ENCODE data around the gene FAM43B.

The FAM43B gene, protein sequence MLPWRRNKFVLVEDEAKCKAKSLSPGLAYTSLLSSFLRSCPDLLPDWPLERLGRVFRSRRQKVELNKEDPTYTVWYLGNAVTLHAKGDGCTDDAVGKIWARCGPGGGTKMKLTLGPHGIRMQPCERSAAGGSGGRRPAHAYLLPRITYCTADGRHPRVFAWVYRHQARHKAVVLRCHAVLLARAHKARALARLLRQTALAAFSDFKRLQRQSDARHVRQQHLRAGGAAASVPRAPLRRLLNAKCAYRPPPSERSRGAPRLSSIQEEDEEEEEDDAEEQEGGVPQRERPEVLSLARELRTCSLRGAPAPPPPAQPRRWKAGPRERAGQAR

DNA sequence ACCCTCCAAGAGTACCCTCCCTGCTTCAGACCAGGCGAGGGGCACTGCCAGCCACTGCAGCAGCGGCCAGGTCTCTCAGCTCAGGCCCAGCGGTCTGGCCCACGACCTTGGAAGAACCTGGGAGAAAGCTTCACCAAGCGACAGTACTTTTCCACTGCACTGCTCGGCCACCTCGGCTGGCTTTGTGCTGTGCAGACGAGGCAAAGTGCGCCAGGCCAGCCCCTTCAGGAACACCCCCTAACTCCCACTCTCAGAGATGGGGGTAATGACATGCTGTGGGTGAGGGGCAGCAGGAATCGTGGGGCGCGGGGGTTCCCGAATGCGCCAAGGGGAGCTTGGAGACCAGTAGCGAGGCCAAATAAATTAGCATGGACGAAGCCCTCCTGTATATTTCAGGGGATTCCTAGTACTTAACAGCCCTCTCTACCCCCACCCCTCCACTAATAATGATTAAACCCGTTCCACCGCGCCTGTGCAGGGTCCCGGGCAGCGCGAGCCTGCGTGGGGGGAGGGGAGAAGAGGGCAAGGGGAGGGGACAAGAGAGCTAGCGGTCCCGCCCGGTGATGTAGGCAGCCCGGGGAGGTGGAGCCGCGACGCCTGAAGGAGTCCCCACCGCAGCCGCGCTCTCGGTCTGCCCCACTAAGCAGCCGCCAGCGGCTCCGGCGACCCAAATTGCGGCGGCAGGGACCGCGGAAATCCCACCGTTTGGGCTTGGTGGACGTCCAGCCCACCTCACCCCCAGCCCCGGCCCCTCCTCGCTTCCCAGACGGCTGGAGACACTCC, at the start of gene FAM43B:
Gene FAM43B (plus strand): TSS at position 629 of the 783 bp plus-strand sequence. CDS start 401 bp downstream, outside the sequence.
- peak; percentile 49 for DNase-seq

DNA sequence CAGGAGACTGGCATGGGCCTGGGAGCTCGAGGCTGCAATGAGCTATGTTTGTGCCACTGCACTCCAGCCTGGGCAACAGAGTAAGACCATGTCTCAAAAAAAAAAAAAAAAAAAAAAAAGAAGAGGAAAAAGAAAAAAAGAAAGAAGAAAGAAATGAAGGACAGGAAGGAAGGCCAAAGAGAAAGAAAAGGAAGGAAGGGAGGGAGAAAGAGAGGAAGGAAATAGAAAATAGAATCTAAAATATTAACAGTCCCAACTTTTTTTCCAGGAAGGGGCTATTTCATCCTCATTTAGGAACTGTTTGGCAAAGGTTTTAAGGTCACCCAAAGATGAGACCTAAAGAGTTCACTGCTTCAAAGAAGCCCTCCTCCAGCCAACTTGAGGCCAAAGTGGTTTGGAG, 46.9 kb upstream of the FAM43B start:
- no peak for DNase-seq

DNA sequence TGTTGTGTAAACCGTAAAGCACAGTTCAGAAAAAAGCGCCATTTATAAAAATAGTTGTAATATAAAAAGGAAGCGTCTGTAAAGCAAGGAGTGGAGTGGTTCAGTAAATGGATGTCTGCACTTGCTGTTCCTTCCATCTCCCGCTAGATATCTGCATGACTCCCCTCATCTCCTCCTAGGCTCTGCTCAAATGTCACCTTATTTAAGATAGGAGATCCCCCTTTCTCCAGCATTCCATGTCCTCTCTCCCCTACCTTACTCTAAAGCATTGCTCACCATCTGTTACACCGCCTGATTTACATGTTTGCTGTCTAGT, 45.2 kb upstream of the FAM43B start:
- peak; percentile 27 for DNase-seq

DNA sequence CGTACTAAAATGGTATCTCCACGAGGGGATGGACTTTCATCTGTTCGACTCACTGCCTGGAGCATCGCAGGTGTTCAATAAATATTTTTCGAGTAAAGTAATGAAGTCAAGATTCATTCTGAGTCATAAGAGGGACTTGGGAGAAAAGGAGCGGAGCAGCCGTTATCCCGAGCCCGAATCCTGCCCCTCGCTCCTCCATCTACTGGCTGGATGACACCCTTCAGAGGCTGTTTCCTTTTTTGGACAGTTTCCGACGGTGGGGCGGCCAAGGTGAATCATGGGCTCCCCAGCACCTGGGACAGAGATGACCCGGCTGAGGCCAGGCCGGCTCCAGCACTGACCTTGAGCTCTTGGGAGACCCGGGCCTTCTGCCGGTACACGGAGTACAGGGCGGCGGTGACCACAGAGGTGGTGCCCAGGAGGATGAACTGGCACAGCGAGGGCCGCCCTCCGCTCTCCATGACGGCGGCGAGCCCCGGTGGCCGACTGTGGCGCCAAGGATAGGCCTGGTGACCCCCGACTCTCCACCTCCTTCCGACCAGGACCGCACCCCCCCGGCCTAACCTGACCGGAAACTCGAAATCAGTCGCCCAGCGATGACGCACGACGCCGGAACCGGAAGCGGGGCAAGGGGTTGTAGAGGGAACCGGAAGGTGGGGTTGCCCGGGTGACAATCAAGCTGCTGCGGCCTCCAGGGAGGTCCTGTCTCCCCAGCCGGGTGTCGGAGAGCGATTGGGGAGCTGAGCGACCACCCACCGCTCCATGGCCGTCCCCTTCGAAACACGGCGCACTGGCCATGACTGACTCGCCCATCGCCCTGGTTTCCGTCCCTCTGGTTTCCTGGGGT, 44.6 kb upstream of the FAM43B start, which contains the start of gene MUL1:
Gene MUL1 (minus strand): TSS at position 588 of the 847 bp plus-strand sequence. CDS start 127 bp downstream, at position 461.
- peak; percentile 96 for DNase-seq

DNA sequence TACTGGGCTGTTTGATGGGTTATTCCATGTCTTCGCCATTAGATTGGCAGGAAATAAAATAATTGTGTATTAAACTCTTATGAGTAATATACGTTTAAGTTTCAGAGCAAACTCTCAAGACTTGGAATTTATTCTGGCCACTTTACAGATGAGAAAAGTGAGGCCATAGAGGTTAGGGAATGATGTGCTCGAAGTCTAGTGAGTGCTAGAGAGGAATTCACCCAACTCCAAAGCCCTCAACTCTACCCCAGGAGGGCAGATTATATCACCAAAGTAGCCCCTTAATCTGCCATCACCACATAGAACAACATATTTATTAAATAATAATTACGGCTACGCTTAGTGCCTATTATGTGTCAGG, 44.0 kb upstream of the FAM43B start:
- DNase-seq = no peak

DNA sequence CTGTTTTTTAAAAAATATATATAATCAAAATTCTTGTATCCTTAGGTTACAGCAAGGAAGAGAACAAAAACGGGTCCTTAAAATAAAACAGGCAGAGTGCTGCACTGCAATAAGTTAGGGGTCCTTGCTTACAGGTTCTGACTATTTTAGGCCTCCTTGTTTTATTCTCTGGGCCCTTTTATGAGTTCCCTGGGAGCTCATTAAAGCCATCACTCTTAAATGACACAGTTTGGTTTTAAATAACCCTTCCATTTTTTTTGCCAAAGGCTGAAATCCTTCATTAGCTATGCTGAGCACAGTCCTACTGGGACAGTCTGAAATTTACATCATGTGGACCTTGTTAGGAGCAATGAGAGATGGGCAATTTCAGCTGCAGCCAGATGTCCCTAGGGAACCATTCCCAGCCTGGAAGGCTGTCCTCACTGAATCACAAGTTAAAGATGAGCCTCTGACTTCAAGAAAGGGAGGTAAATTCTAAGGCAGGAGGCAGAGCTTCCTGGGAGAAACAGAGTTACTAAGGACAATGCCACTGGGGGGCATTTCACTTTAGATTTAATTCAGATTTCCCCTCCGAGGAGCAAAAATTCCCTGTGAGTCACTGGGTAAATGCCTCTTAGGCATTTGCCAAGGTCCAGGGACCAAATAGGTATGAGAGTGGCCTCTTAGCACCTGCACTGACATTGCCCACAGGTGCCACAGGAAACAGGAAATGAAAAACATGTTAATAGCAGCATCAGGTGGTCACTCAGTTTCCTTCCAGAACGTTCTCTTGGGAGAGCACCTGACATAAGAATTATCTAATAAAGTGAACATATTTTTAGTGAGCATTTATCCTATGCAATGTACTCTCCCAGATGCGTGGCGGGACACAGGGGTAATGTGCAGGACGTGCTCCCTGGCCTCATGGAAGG, 40.6 kb upstream of the FAM43B start:
- no peak for DNase-seq

DNA sequence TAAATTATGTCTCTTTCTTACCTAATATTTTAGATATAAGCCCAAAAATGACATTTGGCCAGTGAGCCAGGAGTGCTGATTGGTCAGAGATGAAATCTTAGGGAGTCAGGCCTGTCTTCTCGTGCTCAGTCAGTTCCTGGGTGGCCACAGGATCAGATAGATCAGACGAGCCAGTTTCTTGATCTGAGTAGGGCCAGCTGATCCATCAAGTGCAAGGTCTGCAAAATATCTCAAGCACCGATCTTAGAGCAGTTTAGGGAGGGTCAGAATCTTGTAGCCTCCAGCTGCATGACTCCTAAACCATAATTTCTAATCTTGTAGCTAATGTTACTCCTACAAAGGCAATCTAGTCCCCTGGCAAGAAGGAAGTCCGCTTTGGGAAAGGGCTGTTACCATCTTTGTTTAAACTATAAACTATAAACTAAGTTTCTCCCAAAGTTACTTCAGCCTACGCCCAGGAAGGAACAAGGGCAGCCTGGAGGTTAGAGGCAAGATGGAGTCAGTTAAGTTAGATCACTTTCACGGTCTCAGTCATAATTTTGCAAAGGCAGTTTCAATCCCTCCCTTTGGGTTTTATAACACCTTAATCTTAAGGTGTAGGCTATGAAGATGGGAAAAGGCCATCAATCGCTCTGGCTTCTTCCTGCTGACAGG, 32.6 kb upstream of the FAM43B start:
- DNase-seq = peak; percentile 33

DNA sequence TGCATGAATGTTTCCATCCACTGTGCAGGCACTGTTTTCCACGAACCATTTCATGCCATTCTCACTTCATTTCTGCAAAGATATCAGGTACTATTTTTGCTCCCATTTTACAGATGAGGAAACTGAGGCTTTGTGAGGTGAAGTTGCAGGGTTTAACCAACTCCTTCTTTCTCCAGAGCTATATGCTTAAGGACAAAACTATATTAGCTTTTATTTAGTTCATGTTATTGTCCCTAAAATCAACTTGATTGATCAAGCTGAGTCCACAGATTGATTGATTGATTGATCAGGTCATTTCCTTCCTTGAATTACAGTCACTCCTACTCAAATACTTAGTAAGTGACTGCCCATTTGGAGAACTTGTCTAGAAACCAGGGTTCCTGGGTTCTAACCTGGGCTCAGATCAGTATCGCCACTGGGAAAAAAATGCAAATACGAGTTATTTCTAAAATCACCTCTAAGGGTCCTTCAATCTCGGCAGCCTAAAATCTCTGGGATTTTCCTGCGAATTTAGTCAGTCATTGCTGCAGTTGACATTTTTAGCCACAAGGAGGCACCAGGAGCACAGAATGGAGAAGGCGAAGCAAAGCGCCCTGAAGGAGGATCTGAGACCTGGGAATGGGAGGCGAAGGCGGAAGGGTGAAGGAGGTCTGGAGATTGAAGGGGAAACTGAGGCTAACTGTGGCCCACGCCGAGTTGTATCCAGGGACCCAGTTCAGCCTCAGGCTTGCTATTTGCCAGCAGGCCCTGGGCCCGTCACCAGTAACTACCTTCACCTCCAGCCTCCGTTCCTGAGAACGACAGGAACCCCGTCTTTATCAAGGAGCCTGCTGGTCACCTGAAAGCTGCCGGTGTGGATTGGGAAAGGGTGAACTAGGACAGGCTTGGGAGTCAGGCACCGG, 30.2 kb upstream of the FAM43B start:
- peak; percentile 86 for DNase-seq

DNA sequence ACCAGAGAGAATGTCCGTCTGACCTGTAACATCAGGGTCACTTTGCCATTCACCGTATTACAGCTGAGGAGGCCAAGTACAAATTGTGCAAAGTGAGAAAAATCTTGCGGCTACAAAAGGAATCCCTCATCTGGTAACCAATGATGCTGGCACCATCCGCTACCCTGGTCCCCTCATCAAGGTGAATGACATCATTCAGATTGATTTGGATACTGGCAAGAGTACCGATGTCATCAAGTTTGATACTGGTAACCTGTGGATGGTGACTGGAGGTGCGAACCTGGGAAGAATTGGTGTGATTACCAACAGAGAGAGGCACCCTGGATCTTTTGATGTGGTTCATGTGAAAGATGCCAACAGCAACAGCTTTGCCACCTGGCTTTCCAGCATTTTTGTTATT, 26.1 kb upstream of the FAM43B start:
- no peak for DNase-seq

DNA sequence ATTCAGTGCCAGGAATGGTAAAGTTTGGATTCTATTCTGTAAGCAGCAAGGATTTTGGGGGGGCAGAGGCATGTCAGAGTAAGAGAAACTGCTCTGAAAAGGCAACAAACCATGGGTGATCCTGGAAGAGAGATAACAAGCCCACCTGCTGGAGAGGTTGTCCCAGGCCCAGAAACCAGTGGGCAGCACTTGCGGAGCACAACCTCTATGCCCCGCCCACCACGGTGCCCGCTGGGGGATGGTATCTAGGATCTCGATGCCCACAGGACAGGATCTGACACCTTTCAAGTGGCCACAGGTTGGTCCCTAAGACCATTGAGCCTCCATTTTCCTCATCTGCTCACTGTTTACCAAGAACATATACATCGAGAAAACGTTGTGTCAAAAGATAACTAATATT, 24.2 kb upstream of the FAM43B start:
- no peak for DNase-seq

DNA sequence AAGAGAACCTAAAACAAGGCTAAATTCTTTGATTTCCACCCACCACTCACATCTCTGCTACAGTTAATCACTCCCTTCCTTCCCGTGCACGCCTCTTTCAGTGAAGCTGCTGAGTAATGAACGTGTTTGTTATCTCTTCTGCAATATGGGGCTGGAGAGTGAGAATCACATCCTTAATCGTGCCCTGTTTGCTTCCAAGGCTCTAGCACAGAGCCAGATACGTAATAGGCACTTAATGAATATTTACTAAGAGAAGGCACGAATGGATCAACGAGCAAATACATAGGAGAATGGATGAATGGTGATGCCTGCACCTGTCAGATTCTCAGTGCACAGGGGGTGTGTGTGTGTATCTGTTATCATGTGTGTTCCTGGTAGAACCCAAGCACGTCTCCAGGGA, 22.1 kb upstream of the FAM43B start:
- peak; percentile 67 for DNase-seq

DNA sequence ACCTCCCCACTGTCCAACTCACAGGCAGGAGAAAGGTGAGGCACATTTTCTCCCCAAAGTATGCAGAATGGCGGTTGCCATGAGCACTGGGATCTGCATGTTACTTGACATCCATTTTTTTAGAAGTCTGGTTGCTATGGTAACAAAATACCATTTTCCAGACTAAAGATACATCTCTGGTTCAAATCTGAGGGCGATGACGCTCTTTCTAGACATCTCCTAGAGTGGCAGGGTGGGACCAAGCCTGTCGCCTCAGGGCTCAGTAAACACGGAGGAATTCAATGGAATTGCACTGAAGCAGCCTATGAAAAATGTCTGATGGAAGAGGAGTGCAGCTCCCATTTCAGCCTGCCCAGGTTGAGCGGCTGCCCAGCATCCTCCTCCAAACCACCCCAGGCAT, 21.5 kb upstream of the FAM43B start:
- DNase-seq = no peak

DNA sequence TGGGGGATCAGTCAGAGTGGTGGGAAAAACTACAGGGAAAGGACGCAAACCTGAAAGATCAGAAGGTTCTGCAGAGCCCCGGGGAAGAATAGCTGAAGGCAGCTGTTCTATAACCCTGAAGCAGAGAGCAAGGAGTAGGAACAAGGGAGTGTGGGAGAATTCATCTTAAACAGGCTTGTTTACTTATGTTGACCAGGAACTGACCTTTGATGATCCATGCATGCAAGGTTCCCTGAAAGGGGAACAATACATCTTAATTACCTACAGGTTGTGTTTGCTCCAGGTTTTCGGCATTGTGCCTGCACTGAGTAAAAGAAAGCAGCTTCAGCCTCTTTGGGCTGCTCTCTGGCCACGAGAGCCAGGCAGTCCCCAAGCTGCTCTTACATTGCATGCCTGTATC, 18.7 kb upstream of the FAM43B start:
- no peak for DNase-seq

DNA sequence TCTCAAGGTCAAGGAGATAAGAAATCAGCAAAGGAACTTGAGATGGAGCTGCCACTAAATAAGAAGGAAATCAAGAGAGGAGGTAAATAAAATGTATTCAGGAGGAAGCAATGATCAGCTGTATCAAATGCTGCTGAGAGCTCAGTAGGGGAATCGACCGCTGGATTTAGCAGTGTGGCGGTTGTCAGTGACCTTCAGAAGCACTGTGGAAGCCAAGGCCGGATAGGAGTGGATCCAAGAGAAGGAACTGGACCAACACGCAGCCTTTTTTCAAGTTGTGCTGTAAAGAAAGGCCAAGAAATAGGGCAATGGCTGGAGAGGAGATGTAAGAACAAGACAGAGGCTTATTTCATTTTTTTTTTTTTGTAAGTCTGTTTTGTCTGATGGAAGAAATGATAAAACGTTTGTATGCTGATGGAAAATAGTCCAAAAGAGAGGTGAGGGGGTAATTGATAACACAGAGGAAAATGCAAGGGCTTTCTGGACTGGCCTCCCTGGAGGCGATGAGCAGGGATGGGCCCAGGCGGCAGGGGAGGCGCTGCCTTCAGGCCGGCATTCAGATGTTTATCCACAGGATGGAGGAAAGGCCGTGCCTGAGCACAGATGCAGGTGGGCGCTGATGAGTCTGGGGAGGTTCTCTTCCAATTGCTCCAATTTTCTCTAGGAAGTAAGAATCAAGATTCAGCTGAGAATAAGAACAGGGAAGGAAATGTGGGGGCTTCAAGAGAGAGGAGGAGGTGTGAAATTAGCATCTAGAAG, 17.5 kb upstream of the FAM43B start:
- no peak for DNase-seq

DNA sequence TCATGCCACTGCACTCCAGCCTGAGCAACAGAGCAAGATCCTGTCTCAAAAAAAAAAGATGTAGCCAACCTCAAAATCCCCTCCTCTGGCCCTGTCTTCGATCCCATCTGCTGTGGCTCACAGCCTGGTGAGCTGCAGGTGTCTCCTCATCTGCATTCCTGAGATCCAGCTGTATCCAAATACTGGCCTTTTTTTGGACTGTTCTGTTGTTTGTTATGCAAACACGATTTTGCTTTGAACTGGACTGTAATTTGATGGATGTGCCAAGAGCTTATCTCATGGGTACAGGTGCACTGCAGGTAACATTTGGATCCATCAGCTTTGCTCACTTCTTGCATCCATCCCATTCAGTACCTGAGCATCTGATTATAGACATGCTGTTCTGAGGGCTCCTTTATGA, 14.1 kb upstream of the FAM43B start:
- DNase-seq = no peak

DNA sequence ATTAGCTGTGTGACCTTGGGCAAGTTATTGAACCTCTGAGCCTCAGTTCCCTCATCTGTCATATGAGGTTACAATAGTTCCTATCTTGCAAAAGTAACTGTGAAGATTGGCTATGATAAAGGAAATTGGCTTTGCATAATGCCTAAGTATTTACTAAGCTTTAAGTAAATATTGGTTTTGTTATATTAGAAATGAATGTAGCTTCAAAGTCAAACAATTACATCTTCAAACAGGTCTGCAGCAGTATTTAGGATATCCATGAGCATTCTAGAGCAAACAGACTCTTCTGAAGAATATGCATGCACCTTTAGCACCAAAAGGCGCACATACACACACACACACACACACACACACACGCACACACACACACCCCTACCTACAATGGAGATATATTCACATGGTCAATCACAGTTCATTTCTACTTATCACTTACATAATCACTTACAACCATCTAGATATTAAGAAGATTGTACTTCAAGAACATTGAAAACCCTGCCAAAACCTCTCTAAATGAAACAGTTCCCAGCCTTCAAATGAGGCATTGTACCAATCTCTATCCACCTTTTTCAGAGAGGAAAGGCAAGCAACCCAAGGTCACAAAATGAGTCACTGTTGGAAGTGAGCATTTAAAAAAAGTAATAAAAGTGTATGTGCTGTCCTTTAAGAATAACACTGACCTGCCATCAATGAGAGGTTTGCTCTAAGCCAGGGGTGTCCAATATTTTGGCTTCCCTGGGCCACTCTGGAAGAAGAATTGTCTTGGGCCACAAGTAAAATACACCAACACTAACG, 13.4 kb upstream of the FAM43B start:
- no peak for DNase-seq

DNA sequence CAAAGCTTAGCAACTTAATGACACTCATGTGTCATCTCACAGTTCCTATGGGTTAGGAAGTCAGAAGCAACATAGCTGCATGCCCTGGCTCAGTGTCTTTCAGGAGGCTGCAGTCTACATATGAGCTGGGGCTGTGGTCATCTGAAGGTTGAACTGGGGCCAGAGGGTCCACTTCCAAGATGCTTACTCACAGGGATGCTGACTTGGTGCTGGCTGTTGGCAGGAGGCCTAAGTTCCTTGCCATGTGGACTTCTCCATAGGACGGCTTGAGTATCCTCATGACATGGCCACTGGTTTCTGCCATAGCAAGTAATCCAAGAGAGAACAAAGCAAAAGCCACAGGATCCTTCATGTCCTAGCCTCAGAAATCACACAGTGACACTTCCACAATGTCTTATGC, 12.1 kb upstream of the FAM43B start:
- DNase-seq = no peak

DNA sequence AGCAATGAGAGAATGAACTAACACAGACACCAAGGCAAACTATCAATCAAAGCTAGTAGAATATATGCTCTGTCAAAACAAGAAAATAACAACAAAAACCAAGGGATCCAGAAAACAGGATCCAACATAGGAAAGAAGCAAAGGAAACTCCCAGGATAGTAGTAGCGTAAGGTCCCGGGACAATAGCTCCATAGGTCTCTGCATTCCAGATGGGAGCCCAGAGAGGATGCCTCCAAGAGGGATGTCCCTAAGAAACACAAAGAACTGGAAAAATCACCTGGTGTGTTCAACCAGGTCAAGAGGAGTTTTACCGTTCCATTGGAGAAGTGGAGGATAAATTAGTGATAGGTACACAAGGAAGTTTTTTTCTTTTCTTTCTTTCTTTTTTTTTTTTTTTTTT, 5.7 kb upstream of the FAM43B start:
- DNase-seq = no peak

DNA sequence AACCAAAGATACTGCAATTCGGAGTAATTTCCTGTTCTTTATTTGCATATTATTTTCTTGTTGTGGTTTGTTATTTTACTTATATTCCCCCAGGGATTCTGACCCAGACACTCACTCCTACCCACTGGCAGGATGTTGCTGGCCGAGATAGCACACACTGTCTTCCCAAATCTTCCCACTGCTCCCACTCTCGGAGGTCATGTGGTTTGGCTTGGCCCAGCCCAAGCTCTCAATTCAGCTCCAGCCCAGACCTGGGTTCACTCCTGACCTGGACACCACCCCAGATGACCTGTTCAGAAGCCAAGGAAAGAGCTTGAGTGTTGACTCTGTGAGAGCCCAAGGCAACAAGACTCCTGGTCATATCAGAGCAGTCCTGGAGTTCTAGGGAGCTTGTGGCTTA, 1.2 kb upstream of the FAM43B start:
- DNase-seq = no peak
